EL (cell line): ENCODE results near the gene FBXL16.

ENCODE experiments used
- DNase-seq: peaks from one replicate; pipeline ENCODE4 v3.0.0-alpha.2; 2016

The FBXL16 gene

DNA sequence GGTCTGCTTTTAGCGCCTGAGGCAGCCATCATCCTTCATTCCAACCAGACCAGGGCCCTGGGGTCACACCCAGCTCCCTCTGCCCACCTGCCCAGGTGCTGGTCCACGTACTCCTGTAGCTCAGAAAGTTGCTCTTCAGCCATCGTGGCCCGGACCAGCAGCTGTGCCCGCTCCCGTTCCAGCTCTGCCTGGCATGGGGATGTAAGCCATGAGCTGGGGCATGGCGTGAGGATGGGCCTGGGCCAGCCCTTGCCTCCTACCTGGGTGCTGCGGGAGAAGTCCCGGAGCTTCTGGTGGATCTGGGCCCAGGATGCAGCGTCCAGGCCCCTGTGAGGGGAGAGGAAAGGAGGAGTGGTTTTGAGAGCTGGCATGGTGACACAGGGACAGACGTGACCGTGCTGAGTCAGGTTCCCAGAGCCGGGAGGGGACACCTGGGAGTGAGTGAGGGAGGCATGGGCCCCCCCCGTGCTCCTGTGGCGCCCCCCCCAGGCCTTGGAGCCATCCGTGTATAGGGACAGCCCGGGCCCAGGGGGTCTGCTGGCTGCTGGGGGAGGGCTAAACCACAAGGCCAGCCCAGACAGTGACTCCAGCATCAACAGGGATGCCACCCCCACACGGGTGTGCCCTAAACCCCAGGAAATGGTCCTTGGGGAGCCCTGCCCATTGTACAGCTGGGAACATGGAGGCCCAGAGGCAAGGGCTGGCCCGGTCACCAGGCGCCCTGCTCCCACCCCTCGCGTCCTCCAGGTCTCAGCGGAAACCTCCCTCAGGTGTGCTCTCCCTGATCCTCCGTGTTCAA, 17.4 kb upstream of the FBXL16 start:
- DNase-seq: no peak

DNA sequence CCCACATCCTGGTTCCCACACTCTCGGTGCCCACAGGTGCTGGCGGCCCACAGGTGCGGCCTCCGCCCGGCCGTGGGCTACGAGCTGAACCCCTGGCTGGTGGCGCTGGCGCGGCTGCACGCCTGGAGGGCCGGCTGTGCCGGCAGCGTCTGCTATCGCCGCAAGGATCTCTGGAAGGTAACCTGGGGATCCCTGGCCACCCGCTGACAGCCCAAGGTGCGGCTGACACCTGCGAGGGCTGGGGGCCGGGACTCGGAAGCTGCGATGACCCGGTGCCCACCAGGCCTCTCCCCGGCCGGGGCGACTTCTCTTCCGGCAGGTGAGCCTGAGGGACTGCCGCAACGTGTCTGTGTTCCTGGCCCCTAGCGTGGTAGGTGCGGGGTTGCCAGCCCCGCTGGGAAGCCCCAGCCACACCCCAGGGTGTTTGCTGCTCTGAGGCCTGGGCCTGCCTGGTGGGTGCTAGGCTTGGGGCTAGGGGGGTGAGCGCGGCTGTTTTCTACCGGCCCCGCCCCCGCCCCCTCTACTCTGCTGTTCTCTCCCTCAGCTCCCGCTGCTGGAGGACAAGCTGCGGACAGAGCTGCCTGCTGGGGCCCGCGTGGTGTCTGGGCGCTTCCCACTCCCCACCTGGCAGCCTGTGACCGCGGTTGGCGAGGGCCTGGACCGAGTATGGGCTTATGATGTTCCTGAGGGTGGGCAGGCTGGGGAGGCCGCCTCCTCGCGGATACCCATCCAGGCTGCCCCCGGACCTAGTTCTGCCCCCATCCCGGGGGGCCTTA, 16.4 kb upstream of the FBXL16 start:
- DNase-seq: no peak

DNA sequence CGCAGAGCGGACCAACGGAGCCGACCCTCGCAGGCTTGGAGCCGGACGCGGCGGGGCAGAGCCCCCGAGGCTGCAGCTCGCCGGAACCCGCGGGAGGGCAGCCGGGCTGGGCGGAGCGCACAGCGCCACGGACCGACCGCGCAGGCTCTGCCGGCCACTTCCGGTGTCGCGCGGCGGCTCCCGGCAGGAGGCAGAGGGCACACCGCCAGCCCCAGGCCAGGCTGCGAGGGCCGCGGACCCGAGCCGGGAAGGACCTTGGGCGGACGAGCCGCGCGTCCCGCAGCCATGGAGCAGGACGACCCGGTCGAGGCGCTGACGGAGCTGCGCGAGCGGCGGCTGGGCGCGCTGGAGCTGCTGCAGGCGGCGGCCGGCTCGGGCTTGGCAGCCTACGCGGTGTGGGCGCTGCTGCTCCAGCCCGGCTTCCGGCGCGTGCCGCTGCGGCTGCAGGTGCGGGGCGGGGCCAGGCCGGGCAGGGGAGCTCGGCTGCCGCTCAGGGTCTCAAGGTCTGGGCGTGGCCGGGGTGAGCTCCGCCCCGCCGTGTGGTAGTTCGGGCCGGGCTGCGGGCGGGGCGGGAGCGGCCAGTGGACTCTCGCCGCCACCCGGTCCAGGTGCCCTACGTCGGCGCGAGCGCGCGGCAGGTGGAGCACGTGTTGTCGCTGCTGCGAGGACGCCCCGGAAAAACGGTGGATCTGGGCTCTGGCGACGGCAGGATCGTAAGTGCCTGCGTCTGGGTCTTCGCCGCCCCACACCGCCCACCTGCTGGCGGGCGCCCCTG, 15.6 kb upstream of the FBXL16 start, which contains the start of gene ANTKMT:
ANTKMT (plus strand) TSS at position 157 of the 775 bp plus-strand sequence; CDS start at position 286, 129 bp downstream.
- DNase-seq: peak; percentile 79

DNA sequence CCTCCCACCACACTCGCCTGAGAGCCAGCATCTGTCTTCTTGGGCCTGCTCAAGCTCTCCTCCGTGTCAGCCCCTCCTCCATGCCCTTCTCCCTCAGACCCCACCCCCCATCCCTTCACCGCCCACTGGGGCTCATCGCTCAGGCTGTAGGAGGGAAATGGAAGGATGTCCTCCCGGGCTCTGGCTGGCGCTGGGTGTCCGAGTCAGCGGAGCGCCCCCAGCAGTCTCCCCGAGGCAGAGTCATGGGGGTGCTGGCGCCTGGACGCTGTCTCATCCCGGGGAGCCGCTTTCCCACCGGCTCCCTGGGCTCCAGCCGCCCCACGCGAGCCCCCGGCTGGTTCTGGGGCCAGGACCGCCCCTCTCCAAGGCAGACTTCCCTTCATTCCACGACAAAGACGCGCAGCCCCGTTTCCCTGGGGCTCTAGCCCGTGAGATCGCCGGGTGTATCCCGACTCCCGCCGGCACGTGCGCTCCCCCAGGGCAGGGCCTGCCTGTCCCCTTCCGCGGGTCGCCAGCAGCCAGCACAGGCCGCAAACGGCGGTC, 14.9 kb upstream of the FBXL16 start:
- DNase-seq: peak; percentile 88

DNA sequence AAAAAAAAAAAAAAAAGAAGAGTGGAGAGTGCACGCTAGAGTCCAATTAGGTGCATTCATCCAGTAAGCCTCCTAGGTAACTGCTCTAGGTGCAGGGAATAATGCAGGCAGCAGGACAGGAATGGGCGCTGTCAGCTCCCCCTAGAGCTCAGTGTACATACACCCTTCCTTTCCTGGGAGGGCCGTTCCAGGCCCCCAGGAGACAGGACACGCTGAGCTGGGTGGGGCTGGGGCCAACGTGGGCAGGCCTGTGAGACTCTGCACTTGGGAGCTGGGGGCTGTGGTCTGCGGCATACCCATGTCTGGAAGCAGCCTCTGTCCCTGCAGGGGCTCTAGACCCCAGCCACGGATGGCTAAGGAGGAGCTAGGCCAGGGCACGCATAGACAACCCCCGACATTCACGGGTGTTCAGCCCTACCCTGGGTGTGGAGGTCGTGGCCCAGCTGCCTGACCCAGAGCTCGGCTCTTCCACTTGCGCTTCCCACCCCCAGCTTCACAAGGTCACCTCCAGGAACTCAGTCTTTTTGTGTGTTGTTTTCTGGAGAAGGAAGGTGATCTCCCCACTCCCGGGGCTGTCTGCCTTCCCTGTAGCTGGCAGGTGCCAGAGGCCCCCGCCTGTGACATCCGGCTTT, 14.3 kb upstream of the FBXL16 start:
- peak; percentile 32 for DNase-seq

DNA sequence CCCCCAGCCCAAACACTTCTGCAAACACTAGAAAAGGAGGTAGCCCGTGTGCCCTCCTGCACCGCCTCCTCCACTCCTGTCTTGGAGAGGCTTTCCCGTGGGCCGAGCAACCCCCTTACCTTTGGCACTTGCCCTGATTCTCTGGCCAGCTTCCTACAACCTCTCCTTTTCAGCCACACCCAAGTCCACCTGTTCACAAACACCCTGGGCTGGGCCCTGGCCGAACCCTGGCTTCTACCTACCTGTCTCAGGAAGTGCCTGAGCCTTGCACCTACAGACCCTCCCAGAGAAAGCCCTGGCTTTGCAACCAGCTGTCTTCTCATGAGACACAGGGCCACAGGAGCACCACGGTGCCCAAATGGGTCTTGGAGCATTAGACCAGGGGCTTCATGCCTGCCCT, 13.3 kb upstream of the FBXL16 start:
- no peak for DNase-seq

DNA sequence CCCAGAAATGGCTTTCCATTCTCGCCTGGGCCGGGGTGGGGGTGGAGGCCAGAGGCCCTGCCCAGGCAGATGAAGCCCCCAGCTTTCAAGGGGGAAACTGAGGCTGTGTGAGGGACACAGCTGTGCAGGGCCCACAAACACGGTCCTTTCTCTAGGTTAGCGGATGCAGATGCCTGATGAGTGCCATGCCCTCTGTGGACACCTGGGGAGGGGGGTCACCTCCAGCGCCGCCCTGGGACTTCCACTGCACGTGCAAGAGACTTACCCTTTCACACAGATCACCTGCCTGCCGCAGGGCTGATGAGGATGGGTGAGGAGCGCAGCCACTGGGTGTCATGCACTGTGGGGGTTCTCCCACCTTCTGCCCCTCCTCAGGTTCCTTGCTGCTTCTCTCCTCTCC, 12.8 kb upstream of the FBXL16 start:
- no peak for DNase-seq

DNA sequence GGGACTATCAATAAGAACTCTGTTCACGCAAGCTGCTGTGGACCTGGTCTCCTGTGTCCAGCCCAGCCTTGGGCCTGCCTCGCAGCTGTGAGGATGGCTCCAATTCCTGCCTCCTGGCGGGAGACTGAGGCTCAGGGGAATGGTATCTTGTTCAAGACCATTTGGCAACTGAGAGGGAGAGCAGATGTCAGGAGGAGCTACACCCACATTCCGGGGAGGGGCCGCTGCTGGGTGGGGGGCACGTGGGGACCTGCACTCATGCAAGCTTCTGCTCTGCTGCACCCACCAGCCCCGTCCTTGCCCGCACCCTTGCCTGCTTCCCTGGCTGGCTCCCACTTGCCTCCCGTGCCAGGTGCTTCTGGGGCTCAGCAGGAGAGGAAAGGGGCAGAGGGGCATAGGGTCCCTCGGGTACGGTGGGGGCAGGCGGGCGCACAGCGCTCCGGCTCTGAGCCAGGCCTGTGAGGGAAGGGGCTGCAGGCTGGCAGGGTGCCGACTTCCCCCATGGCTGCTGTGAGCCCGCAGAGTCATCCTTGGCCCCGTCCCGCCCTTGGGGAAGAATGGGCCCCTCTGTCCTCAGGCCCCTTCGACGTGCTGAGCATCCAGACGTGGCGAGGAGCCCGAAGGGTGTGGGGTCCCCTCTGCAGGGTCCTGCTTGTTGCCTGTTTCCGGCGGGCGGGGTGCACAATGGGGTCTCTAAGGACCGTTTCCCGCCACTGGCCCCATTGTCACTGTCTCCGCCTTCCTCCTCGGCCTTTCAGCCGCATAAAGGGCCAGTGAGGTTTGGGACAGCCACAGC, 12.0 kb upstream of the FBXL16 start:
- DNase-seq: no peak

DNA sequence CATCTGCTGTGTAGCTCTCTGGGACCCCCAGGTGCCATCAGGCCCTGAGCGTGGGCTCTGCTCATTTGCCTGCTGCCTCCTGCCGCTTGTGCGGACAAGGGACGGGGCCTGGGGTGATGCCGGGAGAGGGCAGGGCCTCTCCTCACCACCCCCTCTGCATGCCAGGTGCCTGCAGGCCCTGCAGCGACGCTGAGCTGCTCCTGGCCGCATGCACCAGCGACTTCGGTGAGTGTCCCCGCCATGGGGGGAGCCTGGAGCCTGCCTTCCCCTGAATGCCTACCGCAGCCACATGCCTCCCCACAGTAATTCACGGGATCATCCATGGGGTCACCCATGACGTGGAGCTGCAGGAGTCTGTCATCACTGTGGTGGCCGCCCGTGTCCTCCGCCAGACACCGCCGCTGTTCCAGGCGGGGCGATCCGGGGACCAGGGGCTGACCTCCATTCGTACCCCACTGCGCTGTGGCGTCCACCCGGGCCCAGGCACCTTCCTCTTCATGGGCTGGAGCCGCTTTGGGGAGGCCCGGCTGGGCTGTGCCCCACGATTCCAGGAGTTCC, 11.2 kb upstream of the FBXL16 start:
- no peak for DNase-seq

DNA sequence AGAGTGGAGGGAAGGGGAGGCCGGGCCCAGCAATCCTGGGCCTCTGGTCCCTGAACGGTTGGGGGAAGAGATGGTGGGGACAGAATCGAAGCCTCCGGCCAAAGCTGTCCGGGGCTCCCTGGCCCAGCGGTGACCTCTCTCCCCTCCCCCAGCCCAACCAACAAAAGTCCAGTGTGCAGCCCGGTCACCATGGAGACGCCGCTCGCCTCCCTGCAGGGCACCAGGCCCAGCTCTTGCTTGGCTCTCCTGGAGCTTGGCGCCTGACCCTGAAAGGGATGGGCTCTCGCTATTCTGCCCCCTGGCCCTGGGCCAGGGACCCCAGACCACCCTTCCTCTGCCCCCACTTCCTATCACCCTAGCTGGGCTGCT, 10.6 kb upstream of the FBXL16 start:
- DNase-seq: peak; percentile 51

DNA sequence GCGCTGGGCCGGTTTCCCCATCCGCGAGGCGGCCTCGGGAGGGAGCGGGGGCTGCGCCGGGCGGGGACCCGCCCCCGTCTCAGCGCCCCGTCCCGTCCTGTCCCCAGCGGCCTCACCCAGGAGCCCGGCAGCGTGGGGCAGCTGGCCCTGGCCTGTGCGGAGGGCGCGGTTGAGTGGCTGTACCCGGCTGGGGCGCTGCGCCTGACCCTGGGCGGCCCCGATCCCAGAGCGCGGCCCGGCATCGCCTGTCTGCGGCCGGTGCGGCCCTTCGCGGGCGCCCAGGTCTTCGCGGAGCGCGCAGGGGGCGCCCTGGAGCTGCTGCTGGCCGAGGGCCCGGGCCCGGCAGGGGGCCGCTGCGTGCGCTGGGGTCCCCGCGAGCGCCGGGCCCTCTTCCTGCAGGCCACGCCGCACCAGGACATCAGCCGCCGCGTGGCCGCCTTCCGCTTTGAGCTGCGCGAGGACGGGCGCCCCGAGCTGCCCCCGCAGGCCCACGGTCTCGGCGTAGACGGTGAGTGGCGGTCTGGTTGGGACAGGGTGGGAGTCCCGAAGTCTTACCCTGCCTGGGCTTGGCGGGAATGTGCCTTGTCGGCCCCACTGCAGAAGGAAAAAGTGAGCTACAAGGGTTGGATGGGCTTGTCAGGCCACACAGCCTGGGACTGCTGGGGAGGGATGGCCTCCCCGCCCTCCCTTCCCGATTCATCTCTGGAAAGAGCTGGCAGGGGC, 10.0 kb upstream of the FBXL16 start:
- peak; percentile 38 for DNase-seq

DNA sequence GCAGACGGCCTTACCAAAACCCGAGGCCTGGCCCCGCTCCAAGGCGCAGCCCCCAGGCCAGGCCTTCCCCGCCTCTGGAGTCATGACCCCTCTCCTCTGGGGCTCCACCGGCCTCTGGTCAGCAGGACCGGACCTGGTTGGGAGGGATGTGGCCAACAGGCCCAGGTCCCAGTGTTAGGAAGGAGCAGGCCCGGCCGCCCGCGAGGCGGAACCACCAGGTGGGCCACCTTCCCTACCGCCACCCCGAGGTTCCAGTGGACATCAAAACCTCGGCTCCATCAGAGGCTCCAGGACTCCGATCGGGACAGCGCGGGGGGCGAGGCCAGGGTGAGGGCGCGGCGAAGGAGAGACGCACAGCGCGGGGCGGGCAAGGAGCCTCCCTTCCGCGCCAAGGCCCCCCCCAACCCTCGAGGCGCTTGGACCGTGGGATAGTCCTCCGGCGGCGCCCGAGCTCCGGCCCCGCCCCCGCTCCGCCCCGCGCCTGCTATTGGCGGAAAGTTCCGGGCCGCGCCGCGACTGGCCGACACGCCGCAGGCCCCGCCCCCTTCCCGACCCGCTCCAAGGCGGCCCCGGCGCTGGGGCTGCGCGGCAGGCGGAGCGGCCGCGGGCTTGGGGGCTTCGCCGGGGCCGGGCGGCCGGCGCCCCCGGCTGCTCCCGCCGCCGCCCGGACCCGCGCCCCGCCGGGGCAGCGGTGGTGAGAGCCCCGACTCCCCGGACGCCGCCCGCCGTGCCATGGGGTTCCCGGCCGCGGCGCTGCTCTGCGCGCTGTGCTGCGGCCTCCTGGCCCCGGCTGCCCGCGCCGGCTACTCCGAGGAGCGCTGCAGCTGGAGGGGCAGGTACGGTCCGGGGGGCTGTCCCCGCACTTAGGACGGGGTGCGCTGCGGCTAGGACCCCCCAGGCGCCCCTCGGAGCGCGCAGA, 9.2 kb upstream of the FBXL16 start, which contains the start of gene METRN:
METRN (plus strand) TSS at position 561 of the 919 bp plus-strand sequence; CDS start at position 733, 172 bp downstream.
- peak; percentile 89 for DNase-seq

DNA sequence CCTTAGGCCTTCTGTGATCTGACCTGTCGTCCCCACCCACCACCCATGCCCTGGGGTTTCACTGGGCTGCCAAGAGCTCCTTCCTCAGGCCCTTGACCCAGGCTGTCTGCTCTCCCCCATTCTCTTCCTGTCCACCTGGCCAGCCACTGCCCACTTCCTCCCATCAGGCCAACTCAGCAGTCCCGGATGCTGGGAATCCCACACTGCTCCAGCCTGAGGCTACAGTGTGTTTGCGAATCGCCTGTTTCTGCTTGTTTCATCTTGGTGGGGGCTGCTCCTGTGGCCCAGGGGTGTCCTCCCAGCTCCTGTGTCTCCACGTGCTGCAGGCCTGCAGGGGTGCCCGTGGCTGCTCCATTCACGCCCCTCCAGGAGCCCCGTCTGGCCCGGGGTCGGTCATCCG, 8.5 kb upstream of the FBXL16 start:
- peak; percentile 54 for DNase-seq

DNA sequence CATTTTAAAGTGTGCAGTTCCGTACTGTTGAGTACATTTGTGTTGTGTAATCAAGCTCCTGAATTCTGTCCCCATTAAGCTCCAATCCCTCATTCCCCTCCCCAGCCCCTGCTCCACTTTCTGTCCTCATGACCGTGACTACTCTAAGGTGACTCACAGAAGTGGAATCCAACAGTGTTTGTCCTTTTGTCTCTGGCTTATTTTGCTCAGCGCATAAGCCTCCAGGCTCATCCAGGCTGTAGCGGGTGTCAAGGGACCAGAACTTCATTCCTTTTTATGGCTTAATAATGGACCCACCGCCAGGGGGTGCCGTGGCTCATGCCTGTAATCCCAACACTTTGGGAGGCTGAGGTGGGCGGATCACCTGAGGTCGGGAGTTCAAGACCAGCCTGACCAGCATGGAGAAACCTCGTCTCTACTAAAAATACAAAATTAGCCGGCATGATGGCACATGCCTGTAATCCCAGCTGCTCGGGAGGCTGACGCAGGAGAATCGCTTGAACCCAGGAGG, 7.2 kb upstream of the FBXL16 start:
- peak; percentile 97 for DNase-seq

DNA sequence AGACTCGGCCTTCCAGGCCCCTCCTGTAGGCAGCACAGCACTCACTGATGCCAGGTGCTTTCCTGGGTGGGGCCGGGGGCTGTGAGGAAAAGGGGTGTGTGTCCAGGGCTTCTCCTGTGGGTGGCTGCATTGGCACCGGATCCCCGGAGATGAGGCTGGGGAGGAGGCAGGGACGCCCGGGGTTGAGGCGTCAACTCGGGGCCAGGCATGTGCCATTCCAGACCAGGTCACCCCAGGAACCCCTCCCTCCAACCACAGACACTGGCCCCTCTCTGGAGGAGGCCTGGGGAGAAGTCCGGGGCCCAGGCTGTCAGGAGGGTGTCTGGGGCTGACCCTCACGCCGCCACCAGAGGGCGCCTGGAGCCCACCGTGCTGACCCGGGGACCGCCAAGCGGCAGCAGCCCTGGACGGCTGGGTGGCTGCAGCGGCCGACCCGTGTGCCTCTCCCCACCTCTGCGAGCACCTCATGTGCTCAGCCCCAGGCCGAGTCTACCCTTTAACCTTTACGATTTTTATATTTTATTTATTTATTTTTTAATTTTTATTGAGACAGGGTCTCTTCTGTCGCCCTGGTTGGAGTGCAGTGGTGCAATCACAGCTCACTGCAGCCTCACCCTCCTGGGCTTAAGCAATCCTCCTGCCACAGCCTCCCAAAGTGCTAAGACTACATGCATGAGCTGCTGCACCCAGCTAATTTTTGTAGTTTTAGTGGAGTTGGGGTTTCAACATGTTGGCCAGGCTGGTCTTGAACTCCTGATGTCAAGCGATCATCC, 6.1 kb upstream of the FBXL16 start:
- DNase-seq: peak; percentile 66

DNA sequence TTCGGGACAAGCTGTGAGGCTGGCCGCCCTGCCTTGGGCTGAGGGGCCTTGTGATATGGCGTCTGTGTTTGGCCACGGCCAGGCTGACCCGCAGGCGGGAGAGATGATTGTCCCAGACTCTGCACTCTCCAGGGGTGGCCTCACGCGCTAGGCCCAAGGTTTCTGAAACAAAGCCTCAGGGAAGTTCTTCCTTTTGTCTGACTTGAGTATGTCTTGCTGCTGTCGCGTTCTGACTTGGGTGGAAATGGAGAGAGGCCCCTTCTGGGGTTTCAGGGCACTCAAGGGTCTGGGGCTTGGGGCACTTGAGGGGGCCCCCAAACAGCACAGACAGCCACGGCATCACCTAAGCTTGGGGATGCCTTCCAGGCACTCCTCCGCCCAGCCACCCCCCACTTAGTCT, 5.5 kb upstream of the FBXL16 start:
- no peak for DNase-seq

DNA sequence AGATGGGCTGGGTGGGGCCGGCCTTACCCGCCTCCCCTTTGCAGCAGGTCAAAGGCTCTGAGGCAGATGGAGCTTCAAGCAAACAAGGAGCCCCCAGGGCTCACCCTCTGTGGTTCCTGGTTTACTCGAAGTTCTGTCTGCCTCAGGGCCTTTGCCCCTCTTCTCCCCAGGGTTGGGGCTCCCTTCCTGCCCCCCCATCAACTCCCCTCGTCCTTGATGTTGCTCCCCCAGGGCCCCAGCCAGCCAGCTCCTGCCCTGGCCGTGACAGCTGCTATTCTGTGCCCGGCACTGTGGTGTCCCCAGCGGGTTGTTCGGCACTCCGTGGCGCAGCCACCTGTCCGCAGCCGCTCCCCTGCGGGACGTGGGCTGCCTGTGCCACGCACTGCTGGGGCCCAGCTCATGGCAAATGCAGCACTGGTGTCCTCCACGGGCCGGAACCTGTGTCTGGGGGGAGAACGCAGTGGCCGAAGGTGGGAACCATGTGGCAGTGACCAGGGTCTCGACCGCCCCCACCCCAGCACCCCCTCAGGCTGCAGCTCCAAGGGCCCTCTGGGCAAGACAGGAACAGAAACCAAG, 5.0 kb upstream of the FBXL16 start:
- no peak for DNase-seq
